Measurements from ENCODE around the gene ARL6IP6.

Gene ARL6IP6

GRCh38 chr2:152718076-152718908, at the start of gene ARL6IP6:
Gene ARL6IP6 (plus strand): TSS chr2:152718620. CDS start chr2:152718625, 5 bp downstream.
- peak; percentile 82 to 90 for DNase-seq (ENCODE audit: extremely low read depth in 1 of 2, low read depth in 1 of 2)

GRCh38 chr2:152674334-152674733, 44.1 kb upstream of the ARL6IP6 start:
- DNase-seq (ENCODE audit: extremely low read depth in 1 of 2, low read depth in 1 of 2) = no peak

- no peak for DNase-seq (ENCODE audit: extremely low read depth in 1 of 2, low read depth in 1 of 2)
Observed at GRCh38 chr2:152676461-152676860, 42.0 kb upstream of the ARL6IP6 start.

- no peak for DNase-seq (ENCODE audit: extremely low read depth in 1 of 2, low read depth in 1 of 2)
Observed at GRCh38 chr2:152678808-152679207, 39.6 kb upstream of the ARL6IP6 start.

GRCh38 chr2:152682663-152683062, 35.8 kb upstream of the ARL6IP6 start:
- no peak for DNase-seq (ENCODE audit: extremely low read depth in 1 of 2, low read depth in 1 of 2)

- DNase-seq (ENCODE audit: extremely low read depth in 1 of 2, low read depth in 1 of 2) = no peak
Observed at GRCh38 chr2:152683400-152683799, 35.0 kb upstream of the ARL6IP6 start.

GRCh38 chr2:152686321-152686720, 32.1 kb upstream of the ARL6IP6 start:
- no peak for DNase-seq (ENCODE audit: extremely low read depth in 1 of 2, low read depth in 1 of 2)

- no peak for DNase-seq (ENCODE audit: extremely low read depth in 1 of 2, low read depth in 1 of 2)
Observed at GRCh38 chr2:152693033-152693432, 25.4 kb upstream of the ARL6IP6 start.

GRCh38 chr2:152694161-152694661, 24.2 kb upstream of the ARL6IP6 start:
- peak in 1 of 2 donors; percentile 43 for DNase-seq (ENCODE audit: extremely low read depth in 1 of 2, low read depth in 1 of 2)

GRCh38 chr2:152695763-152696162, 22.7 kb upstream of the ARL6IP6 start:
- no peak for DNase-seq (ENCODE audit: extremely low read depth in 1 of 2, low read depth in 1 of 2)

GRCh38 chr2:152696476-152696875, 21.9 kb upstream of the ARL6IP6 start:
- no peak for DNase-seq (ENCODE audit: extremely low read depth in 1 of 2, low read depth in 1 of 2)

- DNase-seq (ENCODE audit: extremely low read depth in 1 of 2, low read depth in 1 of 2) = no peak
Observed at GRCh38 chr2:152701198-152701597, 17.2 kb upstream of the ARL6IP6 start.

GRCh38 chr2:152706477-152707021, 11.9 kb upstream of the ARL6IP6 start:
- DNase-seq (ENCODE audit: extremely low read depth in 1 of 2, low read depth in 1 of 2) = no peak

- DNase-seq (ENCODE audit: extremely low read depth in 1 of 2, low read depth in 1 of 2) = no peak
Observed at GRCh38 chr2:152708742-152709141, 9.7 kb upstream of the ARL6IP6 start.

GRCh38 chr2:152710713-152711112, 7.7 kb upstream of the ARL6IP6 start:
- no peak for DNase-seq (ENCODE audit: extremely low read depth in 1 of 2, low read depth in 1 of 2)

GRCh38 chr2:152715112-152715511, 3.3 kb upstream of the ARL6IP6 start:
- DNase-seq (ENCODE audit: extremely low read depth in 1 of 2, low read depth in 1 of 2) = no peak

- peak in 1 of 2 donors; percentile 17 for DNase-seq (ENCODE audit: extremely low read depth in 1 of 2, low read depth in 1 of 2)
Observed at GRCh38 chr2:152715854-152716428, 2.5 kb upstream of the ARL6IP6 start.

- DNase-seq (ENCODE audit: extremely low read depth in 1 of 2, low read depth in 1 of 2) = peak in 1 of 2 donors; percentile 2
Observed at GRCh38 chr2:152716805-152717227, 1.6 kb upstream of the ARL6IP6 start.

- peak; percentile 96 for DNase-seq (ENCODE audit: extremely low read depth in 1 of 2, low read depth in 1 of 2)
Observed at GRCh38 chr2:152717228-152718075, 968 bp upstream of the ARL6IP6 start, which contains the start of gene PRPF40A. Gene PRPF40A (minus strand): TSS chr2:152717461. CDS start chr2:152717439, 22 bp downstream.

- DNase-seq (ENCODE audit: extremely low read depth in 1 of 2, low read depth in 1 of 2) = peak in 1 of 2 donors; percentile 34
Observed at GRCh38 chr2:152718909-152719645, 657 bp downstream of the ARL6IP6 start.
